IMR-90 (cell line): Measurements from ENCODE around the gene OR2V2. TPM values are rescaled to one million over a fixed set of nuclear protein-coding genes. Genes with fewer than 3 reads are reported as not detected.

Experiments
- ATAC-seq: fragments of 200-7000 bp; cut with Tn5 transposase; 2 replicates; pipeline ENCODE4 v1.9.1; 2020; ENCODE audit warnings: low read depth, mild to moderate bottlenecking, moderate library complexity
- BruUV-seq: library from RNA; stranded (reverse); fragments of 400-500 nt; replicated peaks from 2 replicates; lab custom pipeline; 2021; lab: Mats Ljungman, UMichigan
- CTCF ChIA-PET: fragments of 300-600 bp; formaldehyde crosslinking; extraction: SDS; loops from one replicate; lab custom pipeline; 2021; ENCODE audit warnings: antibody characterized with exemption; lab: Yijun Ruan, JAX
- POLR2A ChIA-PET: fragments of 300-600 bp; sonication (Branson Sonifier 250); formaldehyde crosslinking; loops from one replicate; lab custom pipeline; 2022; ENCODE audit warnings: antibody characterized with exemption; ENCODE audit not compliant: unreplicated experiment; lab: Charles Lee
- DNase-seq: peaks from one replicate; pipeline ENCODE4 v3.0.0; 2013
- H2AFZ ChIP-seq: replicated peaks from 2 replicates; pipeline ENCODE3; 2013; ENCODE audit warnings: low read length, mild to moderate bottlenecking; ENCODE audit not compliant: poor library complexity
- H2AK5ac ChIP-seq: 2 replicates; pipeline ENCODE4 v1.6.1; 2013; ENCODE audit warnings: low read depth, low read length, inconsistent platforms
- H2AK9ac ChIP-seq: replicated peaks from 2 replicates; pipeline ENCODE3; 2013; ENCODE audit warnings: mild to moderate bottlenecking, low read depth, low read length, moderate library complexity; ENCODE audit not compliant: poor library complexity
- H2BK120ac ChIP-seq: 2 replicates; pipeline ENCODE4 v1.6.1; 2013; ENCODE audit warnings: low read depth, low read length, inconsistent platforms
- H2BK15ac ChIP-seq: 3 replicates; pipeline ENCODE4 v1.6.1; 2013; ENCODE audit warnings: low read depth, low read length, inconsistent platforms
- H2BK20ac ChIP-seq: 2 replicates; pipeline ENCODE4 v1.6.1; 2013; ENCODE audit warnings: low read depth, mild to moderate bottlenecking, inconsistent platforms, low read length, moderate library complexity
- H2BK5ac ChIP-seq: 2 replicates; pipeline ENCODE4 v1.6.1; 2013; ENCODE audit warnings: mild to moderate bottlenecking, low read depth, low read length, inconsistent platforms; ENCODE audit not compliant: poor library complexity, severe bottlenecking
- H3K14ac ChIP-seq: replicated peaks from 2 replicates; pipeline ENCODE4 v1.6.1; 2013; ENCODE audit warnings: low read depth, low read length, inconsistent platforms
- H3K18ac ChIP-seq: 2 replicates; pipeline ENCODE4 v1.6.1; 2013; ENCODE audit warnings: low read depth, low read length, control low read depth
- H3K23ac ChIP-seq: 2 replicates; pipeline ENCODE4 v1.6.1; 2013; ENCODE audit warnings: low read depth, low read length, inconsistent platforms
- H3K27ac ChIP-seq: 2 replicates; pipeline ENCODE4 v1.5.1; 2013; ENCODE audit warnings: mild to moderate bottlenecking, control low read depth, low read length; ENCODE audit not compliant: insufficient read depth
- H3K27me3 ChIP-seq: 2 replicates; pipeline ENCODE4 v1.6.1; 2013; ENCODE audit warnings: low read length; ENCODE audit not compliant: control insufficient read depth, insufficient read depth
- H3K36me3 ChIP-seq: 2 replicates; pipeline ENCODE4 v1.6.1; 2013; ENCODE audit warnings: low read length, mixed read lengths; ENCODE audit not compliant: control insufficient read depth, insufficient read depth
- H3K4ac ChIP-seq: 2 replicates; pipeline ENCODE4 v1.6.1; 2013; ENCODE audit warnings: low read depth, low read length, inconsistent platforms
- H3K4me1 ChIP-seq: 2 replicates; pipeline ENCODE4 v1.6.1; 2013; ENCODE audit warnings: low read length, mixed read lengths; ENCODE audit not compliant: control insufficient read depth, insufficient read depth
- H3K4me2 ChIP-seq: 2 replicates; pipeline ENCODE4 v1.6.1; 2013; ENCODE audit warnings: low read depth, mild to moderate bottlenecking, control low read depth, low read length, moderate library complexity
- H3K4me3 ChIP-seq: 2 replicates; pipeline ENCODE4 v1.5.1; 2013; ENCODE audit warnings: low read depth, mild to moderate bottlenecking, control low read depth, low read length, moderate library complexity; ENCODE audit not compliant: insufficient read depth
- H3K56ac ChIP-seq: 2 replicates; pipeline ENCODE4 v1.6.1; 2013; ENCODE audit warnings: low read length, inconsistent platforms; ENCODE audit not compliant: insufficient read depth; ENCODE audit errors: extremely low read depth
- H3K79me1 ChIP-seq, 2 experiments: 2 replicates each; pipeline ENCODE4 v1.6.1; 2013; ENCODE audit warnings: low read length in 2 of 2, inconsistent platforms in 1 of 2, low read depth in 1 of 2
- H3K9ac ChIP-seq: 2 replicates; pipeline ENCODE4 v1.6.1; 2013; ENCODE audit warnings: low read depth, low read length, control low read depth
- H3K9me1 ChIP-seq: 2 replicates; pipeline ENCODE4 v1.6.1; 2013; ENCODE audit warnings: low read length, inconsistent platforms; ENCODE audit not compliant: insufficient read depth
- H3K9me3 ChIP-seq: 2 replicates; pipeline ENCODE4 v1.6.1; 2013; ENCODE audit warnings: low read length; ENCODE audit not compliant: control insufficient read depth, insufficient read depth
- H4K20me1 ChIP-seq: 2 replicates; pipeline ENCODE4 v1.6.1; 2013; ENCODE audit warnings: low read length, inconsistent platforms; ENCODE audit not compliant: insufficient read depth
- H4K5ac ChIP-seq: 2 replicates; pipeline ENCODE4 v1.6.1; 2013; ENCODE audit warnings: mild to moderate bottlenecking, low read depth, low read length, control low read depth
- H4K8ac ChIP-seq, 2 experiments: 2 replicates each; pipeline ENCODE4 v1.6.1; 2013; ENCODE audit warnings: low read depth in 2 of 2, low read length in 2 of 2, control low read depth in 1 of 2, inconsistent platforms in 1 of 2
- H4K91ac ChIP-seq: 2 replicates; pipeline ENCODE4 v1.6.1; 2013; ENCODE audit warnings: low read depth, low read length, inconsistent platforms; ENCODE audit not compliant: insufficient read depth
- BHLHE40 ChIP-seq: fragments of 150-350 bp; IDR thresholded peaks from 2 replicates; pipeline ENCODE4 v1.6.1; 2016; ENCODE audit warnings: mild to moderate bottlenecking, low read depth, low read length
- CEBPB ChIP-seq: IDR thresholded peaks from 2 replicates; pipeline ENCODE4 v1.6.1; 2012; ENCODE audit warnings: low read depth, low read length, improper control_type of control experiment
- FOS ChIP-seq: fragments of 150-350 bp; IDR thresholded peaks from 2 replicates; pipeline ENCODE4 v1.6.1; 2016; ENCODE audit warnings: low read depth, low read length
- MAZ ChIP-seq: IDR thresholded peaks from 2 replicates; pipeline ENCODE4 v1.6.1; 2012; ENCODE audit warnings: low read depth, mild to moderate bottlenecking, low read length, improper control_type of control experiment, moderate library complexity, borderline replicate concordance
- MXI1 ChIP-seq: IDR thresholded peaks from 2 replicates; pipeline ENCODE4 v1.6.1; 2012; ENCODE audit warnings: low read depth, mild to moderate bottlenecking, low read length, moderate library complexity, borderline replicate concordance
- NFE2L2 ChIP-seq: fragments of 150-350 bp; IDR thresholded peaks from 2 replicates; pipeline ENCODE4 v1.6.1; 2016; ENCODE audit warnings: low read depth, mild to moderate bottlenecking, low read length
- POLR2A ChIP-seq: IDR thresholded peaks from 2 replicates; pipeline ENCODE4 v1.6.1; 2012; ENCODE audit warnings: mild to moderate bottlenecking, low read depth, low read length
- RAD21 ChIP-seq: IDR thresholded peaks from 2 replicates; pipeline ENCODE4 v1.6.1; 2012; ENCODE audit warnings: low read length, improper control_type of control experiment
- RCOR1 ChIP-seq: IDR thresholded peaks from 2 replicates; pipeline ENCODE4 v1.6.1; 2012; ENCODE audit warnings: mild to moderate bottlenecking, low read length, improper control_type of control experiment; ENCODE audit not compliant: insufficient replicate concordance
- WGBS, 2 experiments: methylation state at CpG; one replicate each; pipeline versions ENCODE4 v1.1.5 to v1.1.7; 2013; ENCODE audit warnings: missing lambda C conversion rate in 2 of 2; ENCODE audit not compliant: insufficient read length in 1 of 2; ENCODE audit errors: extremely low coverage in 2 of 2; 5-methylcytosine and 5-hydroxymethylcytosine counted together
- dilution Hi-C: fragments of 300-500 bp; cut with HindIII; formaldehyde crosslinking; loops from one replicate; pipeline ENCODE4 v1.14.3; 2018; ENCODE audit warnings: low sequenced_read_pairs; ENCODE audit not compliant: unreplicated experiment
- in situ Hi-C: fragments of 300-500 bp; cut with MboI; formaldehyde crosslinking; loops from 3 replicates; pipeline ENCODE4 v1.14.3; 2019; ENCODE audit warnings: low sequenced_read_pairs, inconsistent platforms, mixed read lengths
- intact Hi-C: fragments of 100-400 bp; cut with micrococcal nuclease; formaldehyde crosslinking; loops from 2 replicates; pipeline ENCODE4 v1.10.0; 2022
- polyA plus RNA-seq, 3 experiments: library from polyadenylated mRNA; depleted of rRNA; stranded (reverse); fragments of >200 nt; gene quantifications; 2 replicates each; pipeline ENCODE4 v1.2.3, GENCODE V29; 2012; ENCODE audit warnings: low replicate concordance in 1 of 3
- total RNA-seq: library from RNA; depleted of rRNA; stranded (reverse); fragments of >200 nt; gene quantifications from 2 replicates; pipeline ENCODE4 v1.2.3, GENCODE V29; 2012
- TF ChIP-seq, protein P1 (sequence below): conservative IDR thresholded peaks from 2 replicates; pipeline ENCODE4 v1.5.1; 2012; ENCODE audit warnings: mild to moderate bottlenecking, low read depth, low read length, improper control_type of control experiment

The OR2V2 gene
- total and polyA plus RNA-seq, 2 of the 4 experiments (the other 2 are of a cell fraction): not detected

DNA sequence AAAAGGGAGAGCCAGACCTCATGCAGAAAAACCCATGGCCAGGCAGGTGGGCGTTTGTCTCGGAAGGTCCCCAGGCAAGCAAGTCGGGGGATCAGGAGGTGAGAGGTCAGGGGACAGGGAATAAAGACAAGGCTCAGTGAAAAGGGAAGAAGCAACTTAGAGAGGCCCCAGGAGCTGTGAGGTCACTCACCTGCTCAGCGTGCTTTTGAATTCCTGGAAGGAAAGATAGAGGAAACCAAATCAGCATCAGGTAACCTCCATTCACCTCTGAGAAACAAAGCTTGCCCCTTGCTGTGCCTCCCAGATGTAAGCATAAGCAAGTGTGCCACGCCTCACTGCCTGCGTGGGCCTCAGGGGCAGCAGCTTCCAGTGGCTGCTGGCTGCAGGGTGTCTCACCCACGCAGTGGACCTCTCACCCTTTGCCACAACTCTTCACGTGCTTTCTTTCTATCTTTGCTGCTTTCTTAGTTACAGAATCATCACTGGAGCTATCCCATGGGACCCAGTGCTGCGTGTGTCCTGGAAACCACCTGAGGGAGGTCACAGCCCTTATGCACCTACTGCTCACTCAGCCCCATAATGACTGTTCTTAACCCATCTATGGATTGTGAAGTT lies 51.6 kb downstream of the OR2V2 start:
- Histone ChIP-seq H2AFZ (no peak overlapping the region), H3K14ac (no peak overlapping the region), H4K20me1 (no peaks in the 10 kb centered on the region), H3K27ac (no peak overlapping the region), H3K9me1 (no peaks in the 10 kb centered on the region), H2BK15ac (no peak overlapping the region), H3K4me3 (no peak overlapping the region), H4K5ac (no peak overlapping the region), H3K56ac (no peak overlapping the region), H2BK5ac (no peak overlapping the region), H3K4me2 (no peak overlapping the region), H2BK120ac (no peak overlapping the region), H3K4me1 (no peaks in the 10 kb centered on the region), H3K9ac (no peak overlapping the region), H2AK5ac (no peak overlapping the region), H3K27me3 (no peaks in the 10 kb centered on the region; the same call in 1 of the 2 replicates), H2AK9ac (no peak overlapping the region), H3K79me1 (no peaks in the 10 kb centered on the region), H3K23ac (no peak overlapping the region), H3K4ac (no peak overlapping the region), H4K8ac (no peak overlapping the region), H2BK20ac (no peak overlapping the region), H3K18ac (no peak overlapping the region), H4K91ac (no peak overlapping the region), H3K9me3 (no peaks in the 10 kb centered on the region), H3K36me3 (no peaks in the 10 kb centered on the region)
- intact Hi-C loops (no loop called here), in situ Hi-C loops (no loop called here), dilution Hi-C loops (no loop called here)
- POLR2A ChIA-PET: no interaction called here
- DNase-seq (no peak), ATAC-seq (no peak)
- WGBS, 2 experiments: 16% methylated on average over 4 of the region's 9 CpGs; no CpG with 5 or more reads in 1 of the 2 experiments
- TF ChIP-seq CEBPB: no peak
- TF ChIP-seq NFE2L2: no peak
- TF ChIP-seq RAD21: no peak
- TF ChIP-seq, protein P1, sequence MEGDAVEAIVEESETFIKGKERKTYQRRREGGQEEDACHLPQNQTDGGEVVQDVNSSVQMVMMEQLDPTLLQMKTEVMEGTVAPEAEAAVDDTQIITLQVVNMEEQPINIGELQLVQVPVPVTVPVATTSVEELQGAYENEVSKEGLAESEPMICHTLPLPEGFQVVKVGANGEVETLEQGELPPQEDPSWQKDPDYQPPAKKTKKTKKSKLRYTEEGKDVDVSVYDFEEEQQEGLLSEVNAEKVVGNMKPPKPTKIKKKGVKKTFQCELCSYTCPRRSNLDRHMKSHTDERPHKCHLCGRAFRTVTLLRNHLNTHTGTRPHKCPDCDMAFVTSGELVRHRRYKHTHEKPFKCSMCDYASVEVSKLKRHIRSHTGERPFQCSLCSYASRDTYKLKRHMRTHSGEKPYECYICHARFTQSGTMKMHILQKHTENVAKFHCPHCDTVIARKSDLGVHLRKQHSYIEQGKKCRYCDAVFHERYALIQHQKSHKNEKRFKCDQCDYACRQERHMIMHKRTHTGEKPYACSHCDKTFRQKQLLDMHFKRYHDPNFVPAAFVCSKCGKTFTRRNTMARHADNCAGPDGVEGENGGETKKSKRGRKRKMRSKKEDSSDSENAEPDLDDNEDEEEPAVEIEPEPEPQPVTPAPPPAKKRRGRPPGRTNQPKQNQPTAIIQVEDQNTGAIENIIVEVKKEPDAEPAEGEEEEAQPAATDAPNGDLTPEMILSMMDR: no peak
- TF ChIP-seq POLR2A: no peak
- TF ChIP-seq BHLHE40: no peak
- no peak for TF ChIP-seq MAZ
- no peak for TF ChIP-seq MXI1
- TF ChIP-seq FOS: no peak
- no peak for TF ChIP-seq RCOR1
- CTCF ChIA-PET: interaction anchor here (1.0 kb wide), 1 partner anchor 14 kb away, joined by 4 read pairs; no protein-coding TSS in a partner anchor
- BruUV-seq: no TSS peak
